Activated naive CD4-positive, alpha-beta T cell (primary cell): ENCODE results near the gene AP3M1.

Experiments used
- DNase-seq, 4 experiments: peaks; one replicate each; lab custom pipeline; 2025; lab: John Stamatoyannopoulos, UW

Gene AP3M1

GRCh38 chr10:74079936-74080590, 70.6 kb downstream of the AP3M1 start:
- DNase-seq = no peak

DNA sequence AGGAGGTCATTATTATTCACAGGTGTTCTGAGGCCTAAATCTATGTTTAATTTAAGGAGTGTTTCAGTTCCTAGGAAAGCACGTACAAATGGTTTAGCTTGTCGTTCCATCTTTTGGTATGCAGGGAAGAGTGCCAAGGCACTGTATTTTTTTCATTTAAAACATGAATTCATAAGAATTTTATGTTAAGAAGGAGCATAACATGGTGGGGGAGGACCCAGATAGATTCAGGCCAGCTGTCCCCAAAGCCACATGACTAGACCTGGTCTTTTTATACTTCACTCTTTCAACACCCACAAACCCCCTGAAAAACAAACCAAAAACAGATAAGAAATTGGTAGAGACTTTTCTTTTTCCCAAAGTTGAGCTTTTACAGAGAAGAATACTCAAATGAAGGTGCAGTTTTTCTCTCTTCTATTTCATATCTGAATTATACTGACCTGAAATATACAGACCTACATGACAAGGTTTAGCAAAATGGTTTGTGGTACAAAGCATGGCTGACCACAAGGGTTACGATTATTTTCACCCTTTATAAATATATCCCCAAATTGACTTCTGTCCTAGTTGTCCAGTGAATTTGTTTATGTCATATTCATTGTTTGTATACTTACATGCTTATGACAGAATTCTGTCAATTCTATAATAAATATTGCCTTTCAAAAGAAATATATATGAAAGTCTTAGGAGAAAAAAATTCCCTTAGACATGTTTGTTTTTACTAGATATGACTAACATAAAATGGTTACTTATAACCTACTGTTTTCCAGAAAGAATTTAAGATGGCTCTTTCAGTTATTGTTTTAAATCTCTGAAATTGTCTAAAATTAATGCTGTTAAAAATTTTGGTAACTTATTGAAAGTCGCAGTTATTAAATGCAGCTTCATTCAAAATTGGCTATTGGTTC, 71.3 kb downstream of the AP3M1 start:
- no peak for DNase-seq

DNA sequence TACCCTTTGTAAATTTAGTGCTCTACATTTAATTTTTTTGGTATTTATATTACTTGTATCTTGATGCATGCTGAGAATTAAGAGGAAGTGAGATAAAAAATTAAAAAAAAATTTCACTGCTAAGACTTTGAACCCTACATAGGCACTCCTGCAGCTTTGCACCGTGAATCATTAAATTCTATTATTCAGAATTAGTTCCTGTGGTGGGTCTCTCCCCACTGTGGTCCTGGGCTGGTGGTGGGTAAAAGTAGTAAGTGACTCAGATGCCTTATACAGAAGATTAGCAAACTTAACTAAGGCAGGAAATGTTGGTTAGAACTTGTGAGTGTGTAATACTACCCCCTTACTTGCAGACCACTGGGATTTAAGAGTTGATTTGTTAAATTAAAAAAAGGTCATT, 72.6 kb downstream of the AP3M1 start:
- DNase-seq = no peak

DNA sequence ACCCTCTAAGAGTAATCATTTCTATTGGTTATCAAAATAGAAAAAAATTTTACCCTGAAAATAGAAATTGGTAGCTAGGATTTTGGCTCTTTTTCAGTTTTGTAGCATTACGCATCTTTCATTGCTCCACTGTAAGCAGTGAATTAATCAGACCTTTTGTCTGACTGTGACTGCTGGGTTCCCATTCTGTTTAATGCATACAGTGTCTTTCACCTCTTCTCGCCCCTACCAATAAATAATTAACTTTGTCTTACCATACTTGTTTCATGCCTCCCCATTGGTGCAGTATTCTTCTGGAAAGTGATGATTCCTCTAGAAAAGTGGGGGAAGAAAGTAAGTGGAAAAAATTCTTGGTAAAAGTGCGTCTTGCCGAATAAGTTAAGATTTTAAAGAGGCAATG, 73.2 kb downstream of the AP3M1 start:
- no peak for DNase-seq

DNA sequence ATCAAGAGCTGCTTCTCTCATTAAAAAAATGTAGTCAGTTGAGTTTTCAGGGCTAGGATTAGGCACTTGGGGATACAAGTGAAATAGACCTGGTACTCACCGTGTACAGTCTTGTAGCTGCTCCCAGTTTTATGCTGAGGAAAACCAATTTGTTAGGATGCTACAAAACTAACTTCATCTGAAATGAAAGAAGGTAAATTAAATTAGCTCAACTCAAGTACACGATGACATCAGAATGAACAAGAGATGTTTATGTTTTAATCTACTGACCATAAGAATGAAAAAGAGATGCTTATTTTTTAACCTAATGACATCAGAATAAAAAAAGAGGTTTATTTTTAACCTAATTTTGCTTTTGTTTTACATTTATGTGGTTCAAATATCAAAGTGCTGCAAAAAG, 73.7 kb downstream of the AP3M1 start:
- DNase-seq = no peak

GRCh38 chr10:74075906-74076305, 74.7 kb downstream of the AP3M1 start:
- DNase-seq = no peak

DNA sequence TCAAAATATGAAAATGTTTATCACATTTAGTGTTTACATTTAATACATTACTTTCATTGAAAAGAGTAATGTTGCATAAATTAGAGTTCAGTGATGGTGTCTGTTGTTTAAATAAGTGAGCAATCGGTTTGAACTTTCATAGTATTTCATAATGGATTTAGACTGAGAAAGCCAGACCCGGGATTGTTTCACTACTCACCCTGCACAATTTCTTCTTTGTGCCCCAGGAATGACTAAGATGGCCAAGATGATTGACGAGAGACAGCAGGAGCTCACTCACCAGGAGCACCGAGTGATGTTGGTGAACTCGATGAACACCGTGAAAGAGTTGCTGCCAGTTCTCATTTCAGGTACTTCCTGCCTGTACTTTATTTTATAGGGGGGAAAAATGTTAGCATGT, 78.1 kb downstream of the AP3M1 start:
- no peak for DNase-seq

DNA sequence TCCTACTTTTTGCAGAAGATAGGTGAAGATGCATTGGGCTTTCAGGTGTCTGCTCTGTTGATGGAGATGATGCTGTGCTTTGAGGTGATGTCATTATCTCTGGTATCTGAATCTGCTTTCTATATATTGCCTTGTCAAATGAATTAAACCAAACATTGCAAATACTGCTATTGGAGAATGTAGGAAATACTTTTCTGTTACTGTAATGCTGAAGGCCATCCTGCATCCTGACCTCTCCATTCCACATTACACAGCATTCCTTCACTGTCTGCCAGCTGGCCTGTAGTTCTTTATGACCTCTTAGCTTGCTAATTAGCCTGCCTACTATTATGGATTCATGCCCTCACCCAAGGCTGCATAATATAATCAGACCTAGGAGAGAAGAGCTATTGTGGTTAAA, 79.5 kb downstream of the AP3M1 start:
- no peak for DNase-seq
